Measurements from ENCODE around the gene TBCCD1. TPM values are rescaled to one million over a fixed set of nuclear protein-coding genes. Genes with fewer than 3 reads are reported as not detected.

The TBCCD1 gene
- total RNA-seq, 3 donors from 2014 or later: 11.0 to 13.4 (median 12.6) TPM

- Histone ChIP-seq H3K4me3 (no peak overlapping the region), H3K36me3 (ENCODE audit: low read depth) (no peaks in the 10 kb centered on the region), H3K9me3 (no peaks in the 10 kb centered on the region), H3K4me1 (ENCODE audit: low read depth) (no peaks in the 10 kb centered on the region)
- no peak for DNase-seq
- intact Hi-C loops (cut with DNase I, micrococcal nuclease): no loop called here
- ATAC-seq: no peak
- TF ChIP-seq, protein P1, sequence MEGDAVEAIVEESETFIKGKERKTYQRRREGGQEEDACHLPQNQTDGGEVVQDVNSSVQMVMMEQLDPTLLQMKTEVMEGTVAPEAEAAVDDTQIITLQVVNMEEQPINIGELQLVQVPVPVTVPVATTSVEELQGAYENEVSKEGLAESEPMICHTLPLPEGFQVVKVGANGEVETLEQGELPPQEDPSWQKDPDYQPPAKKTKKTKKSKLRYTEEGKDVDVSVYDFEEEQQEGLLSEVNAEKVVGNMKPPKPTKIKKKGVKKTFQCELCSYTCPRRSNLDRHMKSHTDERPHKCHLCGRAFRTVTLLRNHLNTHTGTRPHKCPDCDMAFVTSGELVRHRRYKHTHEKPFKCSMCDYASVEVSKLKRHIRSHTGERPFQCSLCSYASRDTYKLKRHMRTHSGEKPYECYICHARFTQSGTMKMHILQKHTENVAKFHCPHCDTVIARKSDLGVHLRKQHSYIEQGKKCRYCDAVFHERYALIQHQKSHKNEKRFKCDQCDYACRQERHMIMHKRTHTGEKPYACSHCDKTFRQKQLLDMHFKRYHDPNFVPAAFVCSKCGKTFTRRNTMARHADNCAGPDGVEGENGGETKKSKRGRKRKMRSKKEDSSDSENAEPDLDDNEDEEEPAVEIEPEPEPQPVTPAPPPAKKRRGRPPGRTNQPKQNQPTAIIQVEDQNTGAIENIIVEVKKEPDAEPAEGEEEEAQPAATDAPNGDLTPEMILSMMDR (IDR thresholded peaks at IDR 0.05): no peak
These were observed 69.5 kb downstream of the TBCCD1 start for GRCh38 chr3:186497608-186498007.

DNA sequence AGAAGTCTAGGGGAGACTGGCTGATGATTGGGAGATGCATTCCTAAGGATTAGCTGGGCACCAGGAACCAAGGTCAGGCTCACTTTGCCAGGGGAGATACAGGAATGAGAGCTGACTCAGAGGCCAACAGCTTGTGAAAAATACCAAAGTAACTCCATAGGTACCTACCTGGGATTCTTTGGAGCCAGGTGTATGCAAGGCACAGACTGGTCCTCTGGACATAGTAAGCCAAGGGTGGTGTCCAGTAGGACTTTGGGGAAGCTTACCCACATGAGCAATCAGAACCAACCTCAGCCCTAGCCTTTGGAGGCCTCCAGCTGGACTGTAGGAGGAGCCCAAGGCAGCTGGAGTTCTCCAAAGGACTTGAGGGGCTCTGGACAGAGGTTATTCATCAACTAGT lies 70.5 kb downstream of the TBCCD1 start:
- ATAC-seq: no peak
- intact Hi-C loops (cut with DNase I, micrococcal nuclease): no loop called here
- no peak for DNase-seq
- Histone ChIP-seq H3K4me1 (ENCODE audit: low read depth) (no peaks in the 10 kb centered on the region), H3K4me3 (no peak overlapping the region), H3K9me3 (no peaks in the 10 kb centered on the region), H3K36me3 (ENCODE audit: low read depth) (no peaks in the 10 kb centered on the region)
- TF ChIP-seq, protein P1 (IDR thresholded peaks at IDR 0.05): no peak

Other genes with a start within 250 kb of the TBCCD1 start
- gene DGKG, start 205.1 kb downstream of the TBCCD1 start, total RNA-seq: 1 to 10 TPM in 1 of 3 donors, under 1 TPM in 2; 0.80 to 6.7 (median 0.96) TPM
- gene CRYGS, start 23.0 kb downstream of the TBCCD1 start, total RNA-seq: 1 to 10 TPM; 3.2 to 3.9 (median 3.8) TPM
- gene DNAJB11, start 3.4 kb upstream of the TBCCD1 start, total RNA-seq: 10 to 100 TPM; 32.2 to 45.7 (median 34.0) TPM
- gene AHSG, start 45.7 kb upstream of the TBCCD1 start, total RNA-seq: not detected
- not detected for gene FETUB, start 73.1 kb upstream of the TBCCD1 start, total RNA-seq
- gene HRG, start 98.7 kb upstream of the TBCCD1 start, total RNA-seq: not detected
- 1 to 10 TPM in 1 of 3 donors, under 1 TPM in 2; 0.12 to 3.2 (median 0.44) TPM for gene KNG1, start 150.0 kb upstream of the TBCCD1 start, total RNA-seq
- gene EIF4A2, start 216.2 kb upstream of the TBCCD1 start, total RNA-seq: 100 to 1,000 TPM; 218 to 536 (median 316) TPM
- 10 to 100 TPM in 2 of 3 donors, 1 to 10 TPM in 1; 5.6 to 19.9 (median 15.0) TPM for gene RFC4, start 239.1 kb upstream of the TBCCD1 start, total RNA-seq

Data from mucosa of descending colon (tissue), 3 donors.